DLD1 (cell line): Measurements from ENCODE around the gene SLC8A2.
"Not testable (repeated sequence)": the region's sequence is repeated elsewhere in the genome, so short reads cannot be mapped to it uniquely, and the experiment has no call there.

ENCODE experiments used
- in situ Hi-C: cut with HindIII; loops from 2 replicates; pipeline ENCODE4 v1.10.0; 2017; ENCODE audit warnings: low sequenced_read_pairs

SLC8A2 gene

DNA sequence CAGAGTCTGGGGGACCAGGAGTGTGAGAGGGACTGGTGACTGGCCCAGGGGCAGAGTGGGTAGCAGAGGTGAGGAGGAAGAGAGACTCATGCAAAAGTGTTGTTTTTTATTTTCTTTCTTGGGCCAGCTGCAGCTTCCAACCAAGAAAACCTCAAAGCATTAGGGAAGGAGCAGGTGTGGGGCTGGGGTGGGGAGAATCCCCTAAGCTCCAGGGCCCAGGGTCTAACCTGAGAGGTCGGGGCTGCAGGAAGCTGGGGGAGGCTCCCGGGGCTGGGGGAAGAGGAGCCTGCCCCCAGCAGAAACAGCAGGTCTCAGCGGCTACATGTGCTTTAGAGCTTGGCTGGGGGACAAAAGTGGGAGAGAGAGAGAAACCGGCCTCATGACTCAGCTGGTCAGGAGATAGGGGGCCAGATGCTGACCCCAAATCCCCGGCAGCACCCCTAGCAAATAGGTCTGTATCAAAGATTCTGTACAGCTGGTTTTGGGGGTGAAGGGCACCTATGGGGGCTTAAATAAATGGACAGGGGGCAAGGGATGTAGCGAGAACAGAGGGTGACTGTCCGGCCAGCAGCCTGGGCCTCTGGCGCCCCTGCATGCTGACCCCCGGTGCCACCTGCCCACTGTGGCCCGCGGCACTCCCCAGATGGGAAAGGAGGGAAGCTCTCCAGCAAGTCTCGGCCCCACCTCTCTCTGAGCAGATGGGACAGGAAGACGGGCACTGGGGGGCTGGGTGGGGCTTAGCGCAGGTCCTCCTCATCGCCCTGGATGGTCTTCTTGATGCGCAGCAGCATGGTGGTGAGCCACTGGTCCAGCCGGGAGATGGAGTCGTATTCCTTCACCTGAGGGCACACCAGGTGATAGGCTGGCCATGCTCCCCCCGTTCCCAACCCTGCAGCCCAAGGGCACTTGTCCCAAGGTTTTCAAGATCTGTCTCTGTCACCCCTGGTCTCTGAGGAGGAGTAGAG is 16.1 kb upstream of the SLC8A2 start:
- in situ Hi-C loops: no loop called here

DNA sequence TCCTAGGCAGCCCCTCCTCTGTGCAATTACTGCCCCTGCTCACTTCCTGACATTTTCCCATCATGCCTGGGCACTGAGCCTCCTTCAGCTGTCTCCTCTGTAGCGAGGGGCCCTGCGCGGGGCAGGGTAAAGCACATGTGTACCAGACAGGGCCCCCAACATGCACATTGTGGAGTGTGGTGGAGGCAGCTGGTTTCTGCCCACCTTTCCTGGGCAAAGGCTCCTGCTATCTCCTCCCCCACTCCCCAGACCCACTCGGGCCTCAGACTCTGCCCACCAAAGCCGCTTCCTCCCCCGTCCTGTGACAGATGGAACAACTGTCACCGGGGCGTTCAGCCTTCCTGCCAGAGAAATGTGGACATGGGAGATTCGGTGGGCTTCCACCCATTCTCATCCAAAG is 15.2 kb upstream of the SLC8A2 start:
- in situ Hi-C loops: no loop called here

DNA sequence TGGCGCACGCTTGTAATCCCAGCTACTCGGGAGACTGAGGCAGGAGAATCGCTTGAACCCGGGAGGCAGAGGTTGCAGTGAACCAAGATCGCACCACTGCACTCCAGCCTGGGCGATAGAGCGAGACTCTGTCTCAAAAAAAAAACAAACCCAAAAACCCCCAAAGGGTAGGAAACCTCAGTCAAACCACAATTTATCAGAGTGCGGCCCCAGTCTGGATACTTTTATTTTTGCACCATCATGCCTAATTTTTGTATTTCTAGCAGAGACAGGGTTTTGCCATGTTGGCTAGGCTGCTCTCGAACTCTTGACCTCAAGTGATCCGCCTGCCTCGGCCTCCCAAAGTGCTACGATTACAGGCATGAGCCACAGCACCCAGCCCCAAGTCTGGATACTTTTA is 14.5 kb upstream of the SLC8A2 start:
- in situ Hi-C loops: not testable (repeated sequence)

DNA sequence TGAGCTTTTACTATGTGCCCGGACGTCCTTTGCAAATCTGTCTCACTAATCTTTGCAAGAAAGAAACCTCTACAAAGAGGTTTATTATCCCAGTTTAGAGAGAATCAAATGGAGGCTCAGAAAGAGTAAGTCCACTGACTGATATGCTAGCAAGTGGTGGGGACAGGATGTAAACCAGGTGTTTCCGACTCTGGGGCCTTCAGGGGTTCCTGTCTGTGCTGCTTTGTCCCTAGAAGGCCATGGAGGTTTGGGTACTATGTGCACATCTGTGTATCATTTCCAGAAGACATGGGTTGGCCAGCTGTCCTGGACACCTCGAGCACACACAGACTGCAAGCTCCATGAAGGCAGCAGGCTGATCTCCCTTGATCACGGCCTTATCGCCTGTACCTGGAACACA is 13.5 kb upstream of the SLC8A2 start:
- in situ Hi-C loops: no loop called here

DNA sequence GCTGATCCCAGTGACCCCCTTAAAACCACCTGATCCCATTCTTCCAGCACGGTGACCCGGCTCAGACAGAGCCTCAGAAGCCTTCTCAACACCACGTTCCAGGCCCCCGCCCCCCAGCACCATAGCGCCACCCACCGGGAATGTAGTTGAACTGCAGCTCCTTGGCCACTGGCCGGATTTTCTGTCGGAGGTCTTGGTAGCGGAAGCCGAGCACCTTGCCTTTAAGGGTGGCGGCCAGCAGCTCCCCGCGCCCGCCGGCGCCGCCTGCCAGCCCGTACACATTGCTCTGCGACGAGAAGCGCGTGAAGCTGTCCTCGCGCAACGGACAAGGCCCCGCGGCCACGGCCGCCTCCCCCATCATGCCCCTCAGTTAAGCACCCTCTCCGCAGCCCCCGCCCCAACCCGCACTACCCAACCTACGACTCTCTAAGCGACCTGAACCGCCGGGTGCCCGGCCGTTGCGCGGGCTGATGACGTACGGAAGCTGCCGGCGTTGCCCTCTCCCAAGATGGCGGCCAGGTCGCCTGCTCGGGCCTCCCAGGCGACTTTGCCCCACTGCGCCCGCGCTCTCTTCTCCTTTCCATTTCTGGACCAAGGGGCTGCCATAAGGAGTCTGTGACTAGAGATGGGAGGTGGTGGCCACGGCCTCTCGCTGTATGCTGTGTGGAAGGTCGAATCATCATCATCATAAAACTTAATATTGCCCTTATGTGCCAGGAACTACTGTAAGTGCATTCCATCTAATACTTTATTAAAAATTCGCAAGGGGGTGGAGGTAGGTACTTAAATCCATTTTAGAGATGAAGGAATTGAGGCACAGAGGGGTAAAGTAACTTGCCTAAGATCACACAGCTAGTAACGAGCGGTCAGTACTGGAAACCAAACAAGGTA is 12.4 kb upstream of the SLC8A2 start, which contains the start of gene KPTN:
Gene KPTN, minus strand, starts transcription at position 420 of the 891 bp plus-strand sequence. Its CDS starts 59 bp downstream, at position 361.
- in situ Hi-C loops: no loop called here

DNA sequence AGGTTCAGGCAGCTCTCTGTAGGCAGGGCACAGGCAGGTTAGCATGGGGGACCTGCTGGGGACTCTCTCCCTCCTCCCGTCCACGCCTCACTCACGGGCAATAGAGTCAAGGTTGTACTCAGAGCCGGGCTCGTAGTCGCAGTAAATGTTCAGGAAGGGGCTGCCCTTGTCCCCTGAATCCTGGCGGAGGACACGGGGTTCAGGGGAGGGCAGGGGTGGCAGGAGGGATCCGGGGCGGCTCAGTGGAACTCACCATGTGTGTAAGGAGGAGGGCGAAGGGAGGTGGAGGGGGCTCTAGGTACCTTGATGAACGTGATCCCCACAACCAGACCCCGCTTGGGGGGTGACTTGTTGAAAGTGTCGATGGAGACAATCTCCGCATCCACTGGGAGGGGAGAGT is 11.5 kb upstream of the SLC8A2 start:
- in situ Hi-C loops: no loop called here

DNA sequence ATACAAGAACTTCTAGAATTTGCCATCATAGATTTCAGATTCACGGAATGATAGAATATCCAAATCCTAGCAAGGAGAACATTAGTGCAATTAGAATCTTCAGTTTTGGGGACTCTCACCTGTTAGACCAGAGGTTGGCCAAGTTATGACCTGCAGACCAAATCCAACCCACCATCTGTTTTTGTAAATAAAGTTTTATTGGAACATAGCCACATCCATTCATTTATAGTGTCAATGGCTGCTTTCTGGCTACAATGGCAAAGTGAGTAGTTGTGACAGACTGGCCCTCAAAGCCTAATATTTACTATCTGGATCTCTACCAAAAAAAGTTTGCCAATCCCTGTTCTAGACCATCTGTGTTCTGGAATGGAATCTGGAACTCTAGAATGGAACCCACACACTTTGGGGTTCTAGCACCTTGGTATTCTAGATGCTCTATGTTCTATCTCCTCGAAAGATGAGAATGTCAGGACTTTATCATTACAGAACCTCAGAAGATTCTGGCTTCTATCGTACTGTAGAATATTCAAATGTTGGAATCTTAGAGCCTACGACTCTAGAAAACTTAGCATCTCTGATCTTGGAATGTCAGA is 9.9 kb upstream of the SLC8A2 start:
- in situ Hi-C loops: no loop called here

DNA sequence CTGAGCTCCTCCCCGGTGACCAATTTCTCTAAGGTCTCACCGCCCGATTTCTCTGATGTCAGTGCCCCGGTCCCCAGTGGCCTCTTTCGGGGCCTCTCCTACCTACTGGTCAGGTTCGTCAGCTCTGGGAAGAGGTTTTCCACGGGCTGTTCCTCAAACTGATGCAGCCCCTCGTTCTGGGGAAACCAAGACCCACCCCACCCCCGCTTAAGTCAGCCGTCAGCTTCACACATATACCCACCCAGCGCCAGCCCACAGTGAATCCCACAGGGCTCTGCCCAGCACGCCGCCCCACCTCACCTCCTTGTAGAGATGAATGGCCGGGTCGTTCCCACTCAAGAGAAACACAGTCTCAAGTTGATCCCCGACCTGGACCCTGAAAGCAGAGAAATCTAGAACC is 9.0 kb upstream of the SLC8A2 start:
- in situ Hi-C loops: no loop called here

DNA sequence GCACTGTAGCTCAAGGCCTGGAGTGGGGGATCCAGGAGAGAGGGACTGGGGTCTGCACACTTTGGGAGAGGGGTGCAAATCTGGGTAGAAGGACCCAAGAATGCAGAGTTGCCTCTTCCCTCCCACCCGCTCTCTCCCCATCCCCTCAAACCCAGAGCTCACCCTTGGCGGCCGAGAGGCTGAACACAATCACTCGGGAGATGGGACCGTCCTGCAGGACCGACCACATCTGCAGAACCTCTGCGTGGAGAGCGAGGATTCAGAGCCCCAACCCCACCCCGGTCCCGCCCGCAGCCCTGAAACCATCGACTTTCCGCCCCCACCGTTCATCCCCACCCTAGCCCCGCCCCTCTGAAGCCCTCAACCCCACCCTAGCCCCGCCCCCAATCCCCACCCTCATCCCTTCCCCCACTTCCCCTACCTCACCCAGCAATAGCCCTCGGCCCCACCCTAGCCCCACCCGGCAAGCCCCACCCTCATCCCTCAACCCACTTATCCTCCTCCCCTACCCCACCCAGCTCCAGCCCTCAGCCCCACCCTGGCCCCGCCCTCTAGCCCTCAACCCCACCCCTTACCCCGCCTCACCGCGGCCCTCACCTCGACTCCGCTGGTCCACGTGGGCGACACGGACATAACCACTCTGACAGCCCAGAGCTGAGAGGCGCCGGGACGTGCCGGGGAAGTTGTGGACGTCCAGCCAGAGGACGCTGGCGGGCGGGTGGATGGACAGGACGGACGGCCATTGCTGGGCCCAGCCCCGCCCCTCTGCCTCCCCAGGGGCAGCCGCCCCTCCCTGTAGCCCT is 8.2 kb upstream of the SLC8A2 start:
- in situ Hi-C loops: no loop called here

DNA sequence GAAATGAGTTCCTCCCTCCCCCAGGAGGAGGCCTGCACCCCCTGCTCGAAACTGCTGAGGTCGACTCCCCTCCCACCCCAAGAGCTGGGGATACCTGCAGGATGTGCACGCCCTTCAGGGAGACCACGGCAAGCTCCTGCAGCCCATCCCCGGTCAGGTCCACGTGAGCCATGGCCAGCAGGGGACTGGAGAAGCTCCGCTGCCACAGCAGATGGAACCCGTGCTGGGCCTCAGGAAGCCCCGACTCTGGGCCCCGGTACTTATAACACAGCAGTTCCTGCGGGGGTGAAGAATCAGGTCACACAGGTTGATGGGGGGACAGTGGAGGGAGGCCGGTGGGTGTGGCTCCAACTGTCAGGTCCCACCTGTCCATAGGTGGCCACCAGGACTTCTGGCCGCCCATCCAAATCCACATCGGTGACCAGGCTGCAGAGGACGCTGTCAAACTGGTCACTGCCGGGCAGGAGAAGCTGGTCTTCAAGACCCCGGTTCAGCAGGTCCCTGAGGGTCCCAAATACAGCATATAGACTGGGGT is 4.8 kb upstream of the SLC8A2 start:
- in situ Hi-C loops: no loop called here

DNA sequence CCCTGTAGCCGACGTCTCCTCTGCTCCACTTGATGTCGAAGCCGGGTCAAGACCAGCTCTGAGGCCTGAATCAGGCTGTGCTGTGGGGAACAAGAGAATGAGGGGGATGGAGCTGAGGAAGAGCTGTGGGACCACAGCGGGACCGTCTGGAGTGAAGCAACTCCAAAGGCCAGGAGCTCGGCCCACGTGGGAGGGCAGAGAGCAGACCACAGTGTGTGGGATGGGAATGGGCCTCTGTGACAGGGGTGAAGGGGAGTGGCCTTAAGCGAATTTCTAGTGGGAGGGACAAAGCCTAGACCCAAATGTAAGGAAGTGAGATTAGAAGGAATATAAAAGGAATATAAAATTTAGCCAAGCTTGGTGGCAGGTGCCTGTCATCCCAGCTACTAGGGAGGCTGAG is 3.8 kb upstream of the SLC8A2 start:
- in situ Hi-C loops: no loop called here

DNA sequence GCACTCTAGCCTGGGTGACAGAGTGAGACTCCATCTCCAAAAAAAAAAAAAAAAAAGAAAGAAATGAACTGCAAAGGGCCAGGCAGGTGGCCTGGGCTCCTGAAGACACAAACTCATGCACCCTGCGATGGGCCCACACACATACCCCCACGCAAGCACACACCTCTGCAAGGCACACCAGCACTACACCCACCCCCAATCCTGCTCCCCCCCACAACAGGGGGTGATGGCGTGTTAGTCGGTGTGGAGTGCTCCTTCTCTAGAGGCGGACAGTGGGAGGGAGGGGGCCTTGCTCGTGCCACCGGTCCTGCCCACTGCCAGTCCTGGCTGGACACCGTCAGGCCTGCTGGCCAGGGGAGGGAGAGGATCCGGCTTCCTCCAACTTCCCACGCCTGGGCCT is 1.6 kb upstream of the SLC8A2 start:
- in situ Hi-C loops: no loop called here

DNA sequence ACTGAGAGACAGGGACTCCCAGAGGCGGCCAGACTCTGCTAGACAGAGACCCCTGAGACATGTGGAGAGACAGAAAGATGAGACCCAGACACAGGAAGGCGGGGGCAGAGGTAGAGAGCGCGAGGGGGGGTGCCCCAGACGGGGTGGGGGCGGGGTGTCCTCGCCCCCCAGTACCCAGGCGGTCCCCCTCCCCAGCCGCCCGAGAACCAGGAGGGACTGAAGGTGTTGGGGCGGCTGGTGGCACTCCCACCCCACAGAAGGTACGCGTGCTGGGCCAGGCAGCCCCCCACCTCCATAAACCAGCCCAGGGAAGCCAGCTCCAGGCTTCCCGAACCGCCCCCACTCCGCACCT is 336 bp downstream of the SLC8A2 start:
- in situ Hi-C loops: no loop called here

DNA sequence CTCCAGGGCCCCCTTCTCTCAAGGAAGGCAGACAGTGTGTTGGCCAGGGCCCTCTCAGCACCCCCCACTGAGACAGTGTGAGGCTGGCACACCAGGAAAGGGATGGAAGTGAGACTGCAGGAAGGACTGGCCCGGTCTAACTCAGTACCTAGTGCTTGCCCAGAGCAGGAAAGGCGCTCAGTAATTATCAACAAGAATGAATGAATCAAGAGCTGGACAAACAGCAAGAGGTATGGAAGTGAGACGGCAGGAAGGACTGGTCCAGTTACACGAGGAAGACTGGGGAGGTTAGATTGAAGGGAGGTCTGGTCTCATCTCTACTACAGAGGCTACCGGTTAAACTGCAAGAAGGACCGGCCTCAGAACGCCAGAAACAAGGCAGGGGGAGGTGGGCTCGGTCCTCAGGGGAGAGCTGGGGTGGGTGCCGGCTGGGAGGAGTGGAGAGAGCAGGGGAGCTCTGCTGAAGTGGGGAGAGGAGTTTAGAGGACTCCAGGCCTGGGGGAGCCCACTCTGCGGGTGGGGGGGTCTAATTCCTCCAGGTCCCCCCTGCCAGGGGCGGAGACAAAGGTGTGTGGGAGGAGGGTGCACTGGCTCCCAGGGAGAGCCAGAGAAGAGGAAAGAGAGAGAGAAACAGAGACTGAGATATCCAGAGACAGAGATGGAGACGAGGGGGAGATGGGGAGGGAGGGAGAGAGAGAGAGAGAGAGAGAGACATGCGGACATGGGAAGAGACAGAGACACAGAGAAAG is 1.1 kb downstream of the SLC8A2 start:
- in situ Hi-C loops: no loop called here

DNA sequence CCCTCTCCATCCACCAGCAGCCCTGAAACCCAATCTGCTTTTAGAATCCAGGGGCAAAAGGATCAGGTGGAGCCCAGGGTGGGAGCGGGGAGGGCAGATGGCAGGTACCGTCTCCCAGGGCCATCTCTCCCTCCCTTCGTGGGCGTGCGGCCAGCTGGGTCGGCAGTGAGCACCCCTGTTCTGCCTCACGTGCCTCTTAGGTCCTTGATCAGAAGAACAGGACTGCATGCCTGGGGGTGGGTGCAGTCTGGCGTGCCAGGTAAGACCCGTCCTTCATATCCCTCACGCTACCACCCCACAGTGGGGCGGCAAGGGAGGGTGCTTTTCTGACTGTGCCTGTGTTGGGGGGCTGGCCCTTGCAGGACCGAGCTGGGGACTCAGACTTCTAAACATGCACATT is 2.0 kb downstream of the SLC8A2 start:
- in situ Hi-C loops: no loop called here

DNA sequence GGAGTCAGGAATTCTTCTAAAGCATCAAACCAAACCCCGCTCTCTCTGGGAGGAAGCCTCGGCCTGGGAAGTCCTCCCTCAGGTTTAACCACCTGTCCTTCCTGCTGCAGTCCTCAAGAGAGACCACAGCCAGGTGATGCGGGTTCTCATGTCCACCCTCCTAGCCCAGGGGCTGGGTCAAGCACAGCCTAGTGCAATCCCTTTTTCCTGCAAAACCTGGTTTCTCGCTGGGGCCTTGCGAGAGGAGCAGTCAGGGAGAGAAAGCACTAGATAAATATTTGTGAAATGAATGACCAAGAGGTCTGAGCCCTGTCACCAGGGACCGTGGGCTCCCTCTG is 2.4 kb downstream of the SLC8A2 start:
- in situ Hi-C loops: no loop called here

DNA sequence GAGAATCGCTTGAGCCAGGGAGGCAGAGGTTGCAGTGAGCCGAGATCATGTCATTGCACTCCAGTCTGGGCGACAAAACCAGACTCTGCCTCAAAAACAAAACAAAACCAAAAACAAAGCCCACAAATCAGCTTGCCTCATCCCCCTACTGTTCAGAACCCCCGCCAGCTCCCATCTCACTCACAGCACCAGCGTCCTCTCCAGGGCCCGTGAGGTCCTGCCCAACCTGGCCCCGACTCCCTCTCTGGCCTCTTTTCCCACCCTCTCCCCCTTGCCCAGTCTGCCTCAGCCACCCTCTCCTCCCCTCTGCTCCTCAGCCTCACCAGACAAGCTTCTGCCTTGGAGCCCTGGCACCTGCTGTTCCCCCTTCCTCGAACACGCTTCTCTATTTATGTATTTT is 3.8 kb downstream of the SLC8A2 start:
- in situ Hi-C loops: no loop called here

DNA sequence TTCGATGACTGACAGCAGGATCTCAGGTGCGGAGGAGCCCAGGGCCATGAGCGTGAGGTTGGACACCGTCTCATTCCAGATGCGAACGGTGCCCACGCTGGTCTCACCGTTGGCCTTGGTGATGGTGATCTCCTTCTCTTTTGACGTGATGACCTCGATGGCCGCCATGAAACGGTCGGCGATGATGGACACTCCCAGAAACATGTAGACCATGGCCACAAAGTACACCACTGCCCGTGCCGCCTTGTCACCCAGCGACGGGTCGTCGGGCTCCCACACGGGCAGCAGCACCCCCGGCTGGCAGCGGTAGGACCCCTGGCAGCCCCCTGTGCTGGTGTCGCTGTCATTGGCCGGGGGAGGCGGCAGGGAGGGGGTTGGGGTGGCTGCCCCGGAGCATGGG is 5.7 kb downstream of the SLC8A2 start:
- in situ Hi-C loops: no loop called here

DNA sequence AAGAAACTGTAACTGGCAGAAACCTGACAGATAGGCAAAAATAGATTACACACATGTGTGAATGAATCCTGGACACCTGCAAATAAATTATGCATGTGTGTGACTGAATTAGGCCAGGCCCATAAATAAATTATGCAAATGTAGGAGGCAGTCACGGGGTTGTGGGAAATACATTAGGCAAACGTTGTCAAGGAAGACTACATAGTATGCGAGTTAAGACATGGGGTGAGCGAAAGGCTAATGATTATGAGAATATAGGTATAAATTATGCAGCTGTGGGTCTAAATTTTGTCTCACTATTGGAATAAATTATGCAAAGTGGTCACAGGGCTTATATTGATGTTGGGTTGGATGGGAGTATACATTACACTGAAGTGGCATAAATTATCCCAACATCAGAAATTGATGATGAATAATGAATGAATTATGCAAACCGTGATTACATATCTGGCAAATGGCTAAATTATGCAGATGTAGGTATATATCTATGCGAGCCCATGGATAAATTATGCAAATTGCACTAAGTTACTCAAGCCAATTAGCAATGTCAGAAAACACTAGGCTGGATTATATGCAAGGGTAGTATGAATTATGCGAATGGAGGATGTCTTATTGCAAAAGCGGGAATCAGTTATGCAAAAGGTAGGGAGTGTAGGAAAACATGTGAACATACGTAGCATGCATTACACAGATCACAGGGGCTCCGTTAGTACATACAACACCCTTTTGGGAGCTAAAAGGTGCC is 6.8 kb downstream of the SLC8A2 start:
- in situ Hi-C loops: no loop called here
